Measurements from ENCODE around the gene WDFY4.

- TF ChIP-seq EP300 (IDR thresholded peaks at IDR 0.05; ENCODE audit: low read depth in 2 of 2, low read length in 2 of 2) = no peak
- no peak for TF ChIP-seq EP300 (CRISPR knock-in tag; IDR thresholded peaks at IDR 0.05; ENCODE audit: borderline replicate concordance)
- TF ChIP-seq ZNF274 (CRISPR knock-in tag; IDR thresholded peaks at IDR 0.05) = no peak
- no peak for TF ChIP-seq CTCF (CRISPR knock-in tag; IDR thresholded peaks at IDR 0.05)
- no peak for TF ChIP-seq ZFYVE20 (CRISPR knock-in tag; IDR thresholded peaks at IDR 0.05; ENCODE audit: borderline replicate concordance, low read depth)
- no peak for TF ChIP-seq SSRP1 (CRISPR knock-in tag; IDR thresholded peaks at IDR 0.05)
- no peak for TF ChIP-seq ZNF510 (CRISPR knock-in tag; IDR thresholded peaks at IDR 0.05; ENCODE audit: low read depth)
- no peak for TF ChIP-seq ZBTB40 (IDR thresholded peaks at IDR 0.05)
- no peak for TF ChIP-seq ZBTB40 (CRISPR knock-in tag; IDR thresholded peaks at IDR 0.05)
- TF ChIP-seq ZSCAN29 (CRISPR knock-in tag; conservative IDR thresholded peaks at IDR 0.05) = no peak
- TF ChIP-seq ZGPAT (CRISPR knock-in tag; IDR thresholded peaks at IDR 0.05) = no peak
- no peak for TF ChIP-seq HMG20B (CRISPR knock-in tag; conservative IDR thresholded peaks at IDR 0.05)
Observed at GRCh38 chr10:48965460-48965859, 280.8 kb downstream of the WDFY4 start.

Measured in HepG2 (cell line).